ENCODE measurements around the gene NUDT22. TPM values are rescaled to one million over a fixed set of nuclear protein-coding genes. Genes with fewer than 3 reads are reported as not detected.
A peak's percentile ranks its signal among the peaks of the same experiment; 100 is the strongest.

NUDT22 gene
- total and polyA plus RNA-seq, 2 of the 8 experiments (the other 6 are each of a cell fraction or from before 2014, with no cell fraction given) = 43.4 to 69.0 TPM

DNA sequence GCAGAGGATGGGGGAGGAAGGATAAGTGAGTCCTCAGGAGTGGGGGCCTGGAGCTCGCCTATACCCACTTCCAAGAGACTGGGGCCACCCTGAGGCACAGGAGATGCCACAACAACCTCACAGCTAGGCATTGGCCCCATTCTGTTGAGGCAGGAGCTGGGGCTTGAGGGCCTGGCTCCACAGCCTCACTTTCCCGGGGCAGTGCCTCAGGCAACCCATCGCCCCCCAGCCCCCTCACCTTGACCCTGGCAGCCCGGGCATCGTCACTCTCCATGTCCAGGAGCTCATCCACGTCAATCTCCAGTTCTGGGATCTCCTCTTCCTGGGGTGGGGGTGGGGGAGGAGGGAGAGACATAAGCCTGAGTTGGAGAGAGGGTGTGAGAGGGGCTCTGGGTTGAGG lies 18.9 kb downstream of the NUDT22 start:
- ChIA-PET CTCF (ENCODE audit: partially characterized antibody) (interaction anchor here (1.0 to 10.0 kb wide), 8 partner anchors 19 to 112 kb away, joined by 3 to 102 read pairs (median 16); partner anchors contain the start of genes CATSPERZ, ESRRA, FERMT3 and NUDT22), POLR2A (ENCODE audit: partially characterized antibody) (interaction anchor here (0.7 to 13.1 kb wide), 17 partner anchors 10 to 59 kb away, joined by 3 to 352 read pairs (median 9); partner anchors contain the start of genes BAD, DNAJC4, FERMT3 and GPR137)
- H2AFZ ChIP-seq (ENCODE audit: low read length) = no peak overlapping the region
- no peak overlapping the region for H4K91ac ChIP-seq (replicated peaks; ENCODE audit: insufficient read length, low read length)
- no peak for FAIRE-seq
- no peak overlapping the region for H3K23ac ChIP-seq (ENCODE audit: insufficient read length)
- H3K79me1 ChIP-seq (ENCODE audit: low read depth, low read length) = peaks cover 6% of the 10 kb centered on the region
- no peak overlapping the region for H3K4ac ChIP-seq (replicated peaks; ENCODE audit: insufficient read length, low read depth, low read length)
- H2AK5ac ChIP-seq (ENCODE audit: low read depth, low read length) = no peak overlapping the region
- DNase-seq (ENCODE audit: low read depth in 1 of 2, low spot score in 2 of 2) = no peak
- no peak overlapping the region for H2BK15ac ChIP-seq (ENCODE audit: low read length)
- no peak overlapping the region for H4K5ac ChIP-seq (ENCODE audit: insufficient read length, low read depth, low read length)
- peak overlapping the region; percentile 56 to 99 (median 90); a peak in 4 of 8 replicates for H3K4me3 ChIP-seq (ENCODE audit: extremely low read depth in 1 of 4, insufficient read depth in 2 of 4, low read depth in 3 of 4, low read length in 4 of 4)
- no peak overlapping the region for H3K14ac ChIP-seq (ENCODE audit: insufficient read length)
- peaks cover 0 to 40% (median 33%) of the 10 kb centered on the region in 4 experiments; a peak in 6 of 7 replicates for H3K4me1 ChIP-seq (replicated peaks in 1 of 4; ENCODE audit: control insufficient read depth in 3 of 4, insufficient read depth in 4 of 4, low read length in 3 of 4)
- no peak overlapping the region for H3K18ac ChIP-seq (ENCODE audit: extremely low read depth, low read length)
- WGBS, 2 experiments (ENCODE audit: extremely low coverage in 1 of 2, insufficient coverage in 1 of 2, insufficient read length in 1 of 2, insufficient replicate concordance in 2 of 2, low coverage in 1 of 2, low lambda C conversion rate in 2 of 2, missing lambda C conversion rate in 1 of 2) = 65% methylated on average over 6 of the region's 6 CpGs; no CpG with 5 or more reads in 1 of the 2 experiments
- no peaks in the 10 kb centered on the region for H3K9me3 ChIP-seq (ENCODE audit: insufficient read depth in 2 of 2, low read depth in 1 of 2, low read length in 1 of 2)
- peaks cover 6 to 21% of the 10 kb centered on the region in 2 experiments; a peak in 3 of 4 replicates for H3K79me2 ChIP-seq (ENCODE audit: control insufficient read depth in 1 of 2, insufficient read depth in 2 of 2, low read length in 2 of 2)
- no peak overlapping the region for H4K8ac ChIP-seq (ENCODE audit: extremely low read depth, insufficient read depth, low read length)
- H2BK120ac ChIP-seq (replicated peaks; ENCODE audit: low read depth, low read length) = no peak overlapping the region
- H3K56ac ChIP-seq (replicated peaks; ENCODE audit: insufficient read length, low read depth, low read length) = no peak overlapping the region
- H3K27ac ChIP-seq (ENCODE audit: low read depth, low read length) = no peak overlapping the region
- H2BK5ac ChIP-seq (ENCODE audit: low read depth, low read length) = 0 out of 2 replicates have a peak overlapping the region, but pooled peaks have one; percentile 90
- peak overlapping the region; percentile 71 to 73 for H3K4me2 ChIP-seq (ENCODE audit: insufficient read depth in 1 of 2, low read depth in 2 of 2, low read length in 2 of 2)
- no peak overlapping the region for H2BK12ac ChIP-seq (ENCODE audit: low read depth, low read length)
- H3K36me3 ChIP-seq (ENCODE audit: control insufficient read depth in 2 of 4, insufficient read depth in 4 of 4, low read length in 3 of 4) = peaks cover 0 to 17% (median 4%) of the 10 kb centered on the region in 4 experiments; a peak in 4 of 8 replicates
- peaks cover 20% of the 10 kb centered on the region for H3K23me2 ChIP-seq (ENCODE audit: low read depth, low read length)
- no peaks in the 10 kb centered on the region for H3K27me3 ChIP-seq (replicated peaks in 1 of 4; ENCODE audit: control insufficient read depth in 3 of 4, extremely low read depth in 1 of 4, insufficient read depth in 3 of 4, low read length in 3 of 4)
- peaks cover 0 to 13% of the 10 kb centered on the region in 2 experiments for H4K20me1 ChIP-seq (replicated peaks in 1 of 2; ENCODE audit: control insufficient read depth in 1 of 2, insufficient read depth in 2 of 2, low read length in 2 of 2)
- no peak overlapping the region for H2BK20ac ChIP-seq (ENCODE audit: low read length)
- no peak overlapping the region for H3K9ac ChIP-seq (replicated peaks in 1 of 4; ENCODE audit: extremely low read depth in 1 of 4, low read depth in 3 of 4, low read length in 3 of 4)
- TF ChIP-seq EP300 (IDR thresholded peaks at IDR 0.05; ENCODE audit: borderline replicate concordance in 1 of 2, low read depth in 2 of 2, low read length in 2 of 2) (no peak), BACH1 (IDR thresholded peaks at IDR 0.05; ENCODE audit: low read length) (no peak), SRF (IDR thresholded peaks at IDR 0.05; ENCODE audit: low read depth, low read length) (no peak), TAF7 (optimal IDR thresholded peaks at IDR 0.05; ENCODE audit: borderline replicate concordance, low read depth, low read length) (no peak), GABPA (IDR thresholded peaks at IDR 0.05; ENCODE audit: borderline replicate concordance, insufficient read depth, low read length) (no peak), YY1 (IDR thresholded peaks at IDR 0.05; ENCODE audit: low read depth, low read length) (no peak), BCL11A (IDR thresholded peaks at IDR 0.05; ENCODE audit: low read depth in 2 of 2, low read length in 2 of 2) (no peak), CHD2 (IDR thresholded peaks at IDR 0.05; ENCODE audit: low read length) (no peak), KDM5A (IDR thresholded peaks at IDR 0.05; ENCODE audit: low read length) (no peak), NANOG (IDR thresholded peaks at IDR 0.05; ENCODE audit: insufficient read depth, low read depth, low read length, poor library complexity, severe bottlenecking) (no peak), CHD1 (IDR thresholded peaks at IDR 0.05; ENCODE audit: low read depth, low read length) (no peak), SIX5 (IDR thresholded peaks at IDR 0.05; ENCODE audit: low read depth, low read length) (no peak), SUZ12 (IDR thresholded peaks at IDR 0.05; ENCODE audit: low read length) (no peak), SP4 (IDR thresholded peaks at IDR 0.05; ENCODE audit: low read length) (no peak), SP1 (IDR thresholded peaks at IDR 0.05; ENCODE audit: low read depth, low read length) (no peak)

All from H1 (cell line).